HepG2 (cell line): Measurements from ENCODE around the gene PPP4R2. TPM values are rescaled to one million over a fixed set of nuclear protein-coding genes. Genes with fewer than 3 reads are reported as not detected.

Source experiments
- ATRX ChIP-seq: sonication (generic); formaldehyde crosslinking; IDR thresholded peaks from 2 replicates; pipeline ENCODE4 v1.4.0; 2020; ENCODE audit warnings: missing genetic modification reagents, borderline replicate concordance
- CCAR2 ChIP-seq: fragments of 200-400 bp; formaldehyde crosslinking; optimal IDR thresholded peaks from 2 replicates; pipeline ENCODE3; 2018; ENCODE audit warnings: low read depth, mild to moderate bottlenecking, low read length, moderate library complexity
- HNRNPLL ChIP-seq: fragments of 200-400 bp; formaldehyde crosslinking; IDR thresholded peaks from 2 replicates; pipeline ENCODE4 v1.6.1; 2017; ENCODE audit warnings: mild to moderate bottlenecking, low read depth, low read length; ENCODE audit not compliant: poor library complexity, severe bottlenecking
- KAT2B ChIP-seq: fragments of 150-350 bp; IDR thresholded peaks from 2 replicates; pipeline ENCODE4 v1.6.1; 2014; ENCODE audit warnings: low read depth, low read length, borderline replicate concordance
- MAF1 ChIP-seq: sonication (generic); formaldehyde crosslinking; IDR thresholded peaks from 2 replicates; pipeline ENCODE4 v1.5.0; 2020; ENCODE audit warnings: missing genetic modification reagents, borderline replicate concordance
- NFE2L2 ChIP-seq: fragments of 150-350 bp; IDR thresholded peaks from 2 replicates; pipeline ENCODE4 v1.6.1; 2014; ENCODE audit warnings: low read length
- POGZ ChIP-seq: sonication (generic); formaldehyde crosslinking; IDR thresholded peaks from 2 replicates; pipeline ENCODE4 v1.4.0; 2020; ENCODE audit warnings: mild to moderate bottlenecking, missing genetic modification reagents
- STAG1 ChIP-seq: sonication (generic); formaldehyde crosslinking; IDR thresholded peaks from 2 replicates; pipeline ENCODE4 v1.4.0; 2020; ENCODE audit warnings: missing genetic modification reagents
- UBTF ChIP-seq: sonication (generic); formaldehyde crosslinking; IDR thresholded peaks from 2 replicates; pipeline ENCODE4 v1.4.0; 2020; ENCODE audit warnings: mild to moderate bottlenecking, missing genetic modification reagents
- ZFAT ChIP-seq: sonication (generic); formaldehyde crosslinking; conservative IDR thresholded peaks from 2 replicates; pipeline ENCODE4 v1.8.1; 2023; ENCODE audit warnings: missing genetic modification reagents, inconsistent platforms
- ZFP36L2 ChIP-seq: sonication (generic); formaldehyde crosslinking; IDR thresholded peaks from 2 replicates; pipeline ENCODE4 v1.4.0; 2020; ENCODE audit warnings: missing genetic modification reagents
- ZMAT5 ChIP-seq: sonication (generic); formaldehyde crosslinking; IDR thresholded peaks from 2 replicates; pipeline ENCODE4 v1.5.0; 2020; ENCODE audit warnings: mild to moderate bottlenecking, low read depth, missing genetic modification reagents, borderline replicate concordance
- ZNF143 ChIP-seq: sonication (generic); formaldehyde crosslinking; IDR thresholded peaks from 2 replicates; pipeline ENCODE4 v1.4.0; 2020; ENCODE audit warnings: missing genetic modification reagents
- ZNF281 ChIP-seq: sonication (generic); formaldehyde crosslinking; IDR thresholded peaks from 2 replicates; pipeline ENCODE4 v1.4.0; 2020; ENCODE audit warnings: missing genetic modification reagents, borderline replicate concordance
- ZNF496 ChIP-seq: sonication (generic); formaldehyde crosslinking; IDR thresholded peaks from 2 replicates; pipeline ENCODE4 v1.8.1; 2023; ENCODE audit warnings: mild to moderate bottlenecking, moderate library complexity, missing genetic modification reagents; ENCODE audit not compliant: insufficient replicate concordance
- ZNF782 ChIP-seq: sonication (generic); formaldehyde crosslinking; IDR thresholded peaks from 2 replicates; pipeline ENCODE4 v1.4.0; 2020; ENCODE audit warnings: missing genetic modification reagents, mild to moderate bottlenecking, borderline replicate concordance
- polyA plus RNA-seq, 8 experiments: library from polyadenylated mRNA; depleted of rRNA in 3 of 8; stranded (reverse) in 7 of 8; unstranded in 1 of 8; fragments of >200 nt; fragmentation: Illumina TruSeq in 4 of 8; extraction: Trizol in 4 of 8; gene quantifications; 2 replicates each; pipeline versions ENCODE4 v1.2.1 to v1.2.3, GENCODE V29; 2011 to 2016; ENCODE audit warnings: low read depth in 4 of 8, missing spikeins in 1 of 8, mixed read lengths in 1 of 8; ENCODE audit not compliant: insufficient read depth in 1 of 8
- total RNA-seq, 5 experiments: library from RNA; depleted of rRNA; stranded (reverse); fragments of >200 nt; fragmentation: Illumina TruSeq; extraction: Trizol; gene quantifications; 2 replicates each; pipeline ENCODE4 v1.2.3, GENCODE V29; 2016; ENCODE audit warnings: low read depth in 1 of 5
- TF ChIP-seq, protein P1 (sequence below): IDR thresholded peaks from 2 replicates; pipeline ENCODE4 v1.6.1; 2016; ENCODE audit warnings: missing genetic modification reagents, missing compliant biosample characterization
- TF ChIP-seq, protein P2 (sequence below): sonication (generic); formaldehyde crosslinking; IDR thresholded peaks from 2 replicates; pipeline ENCODE4 v1.4.0; 2020; ENCODE audit warnings: missing genetic modification reagents
- TF ChIP-seq, protein P3 (sequence below): sonication (generic); formaldehyde crosslinking; IDR thresholded peaks from 2 replicates; pipeline ENCODE4 v1.4.0; 2020; ENCODE audit warnings: low read depth, mild to moderate bottlenecking, missing genetic modification reagents

PPP4R2 gene
- total and polyA plus RNA-seq, 2 of the 13 experiments (the other 11 are each of a cell fraction or from before 2014, with no cell fraction given) = 22.3 to 161 TPM

GRCh38 chr3:72996473-72997333 is at the start of gene PPP4R2 (continued):
- no peak for TF ChIP-seq CCAR2
- no peak for TF ChIP-seq ATRX (CRISPR knock-in tag)
- TF ChIP-seq ZNF143 (CRISPR knock-in tag) = peak; percentile 28; the same call in 1 of the 2 replicates
- TF ChIP-seq, protein P1, sequence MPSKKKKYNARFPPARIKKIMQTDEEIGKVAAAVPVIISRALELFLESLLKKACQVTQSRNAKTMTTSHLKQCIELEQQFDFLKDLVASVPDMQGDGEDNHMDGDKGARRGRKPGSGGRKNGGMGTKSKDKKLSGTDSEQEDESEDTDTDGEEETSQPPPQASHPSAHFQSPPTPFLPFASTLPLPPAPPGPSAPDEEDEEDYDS (CRISPR knock-in tag) = peak; percentile 70; the same call in 1 of the 2 replicates
- no peak for TF ChIP-seq POGZ (CRISPR knock-in tag)
- TF ChIP-seq, protein P2, sequence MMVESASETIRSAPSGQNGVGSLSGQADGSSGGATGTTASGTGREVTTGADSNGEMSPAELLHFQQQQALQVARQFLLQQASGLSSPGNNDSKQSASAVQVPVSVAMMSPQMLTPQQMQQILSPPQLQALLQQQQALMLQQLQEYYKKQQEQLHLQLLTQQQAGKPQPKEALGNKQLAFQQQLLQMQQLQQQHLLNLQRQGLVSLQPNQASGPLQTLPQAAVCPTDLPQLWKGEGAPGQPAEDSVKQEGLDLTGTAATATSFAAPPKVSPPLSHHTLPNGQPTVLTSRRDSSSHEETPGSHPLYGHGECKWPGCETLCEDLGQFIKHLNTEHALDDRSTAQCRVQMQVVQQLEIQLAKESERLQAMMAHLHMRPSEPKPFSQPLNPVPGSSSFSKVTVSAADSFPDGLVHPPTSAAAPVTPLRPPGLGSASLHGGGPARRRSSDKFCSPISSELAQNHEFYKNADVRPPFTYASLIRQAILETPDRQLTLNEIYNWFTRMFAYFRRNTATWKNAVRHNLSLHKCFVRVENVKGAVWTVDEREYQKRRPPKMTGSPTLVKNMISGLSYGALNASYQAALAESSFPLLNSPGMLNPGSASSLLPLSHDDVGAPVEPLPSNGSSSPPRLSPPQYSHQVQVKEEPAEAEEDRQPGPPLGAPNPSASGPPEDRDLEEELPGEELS (CRISPR knock-in tag) = peak; percentile 58; the same call in 1 of the 2 replicates
- no peak for TF ChIP-seq NFE2L2
- TF ChIP-seq ZNF782 (CRISPR knock-in tag) = no peak
- peak; percentile 3; the same call in 1 of the 2 replicates for TF ChIP-seq STAG1
- no peak for TF ChIP-seq MAF1 (CRISPR knock-in tag)
- no peak for TF ChIP-seq ZNF496 (CRISPR knock-in tag)
- TF ChIP-seq UBTF (CRISPR knock-in tag) = peak; percentile 69; the same call in 1 of the 2 replicates
- TF ChIP-seq, protein P3, sequence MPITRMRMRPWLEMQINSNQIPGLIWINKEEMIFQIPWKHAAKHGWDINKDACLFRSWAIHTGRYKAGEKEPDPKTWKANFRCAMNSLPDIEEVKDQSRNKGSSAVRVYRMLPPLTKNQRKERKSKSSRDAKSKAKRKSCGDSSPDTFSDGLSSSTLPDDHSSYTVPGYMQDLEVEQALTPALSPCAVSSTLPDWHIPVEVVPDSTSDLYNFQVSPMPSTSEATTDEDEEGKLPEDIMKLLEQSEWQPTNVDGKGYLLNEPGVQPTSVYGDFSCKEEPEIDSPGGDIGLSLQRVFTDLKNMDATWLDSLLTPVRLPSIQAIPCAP (CRISPR knock-in tag) = no peak
- TF ChIP-seq ZFAT = no peak
- no peak for TF ChIP-seq ZFP36L2 (CRISPR knock-in tag)
- TF ChIP-seq KAT2B = no peak
- peak; percentile 84 for TF ChIP-seq ZNF281 (CRISPR knock-in tag)
- TF ChIP-seq HNRNPLL = peak; percentile 52
- TF ChIP-seq ZMAT5 = no peak
